Suprapubic skin (tissue), 4 donors: ENCODE results near the gene SLC16A10.

Experiments used
- EP300 ChIP-seq: sonication (generic); formaldehyde crosslinking; IDR thresholded peaks from one replicate; pipeline ENCODE4 v1.6.1; 2017; ENCODE audit warnings: antibody characterized with exemption
- POLR2A ChIP-seq, 2 donors: fragments of 450-650 bp; IDR thresholded peaks; one replicate each; pipeline ENCODE4 v1.6.1; 2017; ENCODE audit warnings: antibody characterized with exemption in 2 of 2, mild to moderate bottlenecking in 2 of 2, moderate library complexity in 2 of 2
- POLR2AphosphoS5 ChIP-seq, 3 donors: sonication (generic); formaldehyde crosslinking; IDR thresholded peaks; one replicate each; pipeline ENCODE4 v1.6.1; 2017; ENCODE audit warnings: antibody characterized with exemption in 3 of 3
- TF ChIP-seq, protein P1 (sequence below), 2 donors: fragments of 200-600 bp in 1 of 2; fragments of 450-650 bp in 1 of 2; sonication (generic) in 1 of 2; IDR thresholded peaks; one replicate each; pipeline ENCODE4 v1.5.1; 2016 to 2019; ENCODE audit warnings: antibody characterized with exemption in 2 of 2, mild to moderate bottlenecking in 1 of 2, moderate library complexity in 1 of 2

DNA sequence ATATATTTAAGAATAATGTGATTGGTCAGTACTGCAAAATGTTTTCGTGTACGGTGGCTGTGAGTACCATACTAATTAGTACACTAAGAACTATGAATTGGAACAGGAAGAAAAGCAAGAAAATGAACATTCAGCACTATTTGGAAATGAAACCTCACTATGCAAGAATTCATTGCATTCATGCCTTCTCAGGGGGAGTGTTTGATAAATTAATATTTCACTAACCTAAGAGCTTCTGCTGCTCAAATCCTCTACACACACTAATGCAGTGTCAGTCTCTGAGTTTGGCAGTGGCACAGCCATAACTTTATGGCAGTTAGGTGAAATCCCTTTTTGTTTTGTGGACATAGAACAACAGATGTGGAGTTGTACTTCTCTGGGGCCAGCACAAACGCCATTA lies 60.1 kb downstream of the SLC16A10 start:
- TF ChIP-seq, protein P1, sequence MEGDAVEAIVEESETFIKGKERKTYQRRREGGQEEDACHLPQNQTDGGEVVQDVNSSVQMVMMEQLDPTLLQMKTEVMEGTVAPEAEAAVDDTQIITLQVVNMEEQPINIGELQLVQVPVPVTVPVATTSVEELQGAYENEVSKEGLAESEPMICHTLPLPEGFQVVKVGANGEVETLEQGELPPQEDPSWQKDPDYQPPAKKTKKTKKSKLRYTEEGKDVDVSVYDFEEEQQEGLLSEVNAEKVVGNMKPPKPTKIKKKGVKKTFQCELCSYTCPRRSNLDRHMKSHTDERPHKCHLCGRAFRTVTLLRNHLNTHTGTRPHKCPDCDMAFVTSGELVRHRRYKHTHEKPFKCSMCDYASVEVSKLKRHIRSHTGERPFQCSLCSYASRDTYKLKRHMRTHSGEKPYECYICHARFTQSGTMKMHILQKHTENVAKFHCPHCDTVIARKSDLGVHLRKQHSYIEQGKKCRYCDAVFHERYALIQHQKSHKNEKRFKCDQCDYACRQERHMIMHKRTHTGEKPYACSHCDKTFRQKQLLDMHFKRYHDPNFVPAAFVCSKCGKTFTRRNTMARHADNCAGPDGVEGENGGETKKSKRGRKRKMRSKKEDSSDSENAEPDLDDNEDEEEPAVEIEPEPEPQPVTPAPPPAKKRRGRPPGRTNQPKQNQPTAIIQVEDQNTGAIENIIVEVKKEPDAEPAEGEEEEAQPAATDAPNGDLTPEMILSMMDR (IDR thresholded peaks at IDR 0.05): no peak
- TF ChIP-seq POLR2A (IDR thresholded peaks at IDR 0.05) (no peak), POLR2AphosphoS5 (IDR thresholded peaks at IDR 0.05) (no peak), EP300 (no peak)
